ENCODE measurements around the gene GAB2. TPM values are rescaled to one million over a fixed set of nuclear protein-coding genes. Genes with fewer than 3 reads are reported as not detected.

Gene GAB2
- polyA plus RNA-seq, 3 donors, result 2.8 to 39.4 (median 4.4) TPM

DNA sequence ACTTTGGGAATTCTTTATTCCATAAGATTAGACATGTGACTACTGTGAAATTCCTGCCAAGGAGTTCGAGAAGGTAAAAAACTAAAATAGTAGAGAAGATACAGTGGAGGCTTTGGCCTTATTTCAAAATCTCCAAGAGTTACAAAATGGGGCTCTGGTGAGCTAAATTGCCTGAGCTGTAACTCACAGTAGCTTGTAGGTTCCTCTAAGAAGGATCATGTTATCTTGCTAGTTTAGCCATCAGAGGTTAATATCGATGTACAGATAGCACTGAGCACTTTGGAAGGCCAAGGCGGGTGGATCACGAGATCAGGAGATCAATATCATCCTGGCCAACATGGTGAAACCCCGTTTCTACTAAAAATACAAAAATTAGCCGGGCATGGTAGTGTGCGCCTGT, 147.8 kb downstream of the GAB2 start:
- H3K79me2 ChIP-seq (ENCODE audit: insufficient read depth, low read length), result peaks cover 71% of the 10 kb centered on the region
- H3K9ac ChIP-seq (ENCODE audit: insufficient read depth, low read length, poor library complexity, severe bottlenecking), result no peak overlapping the region
- 100% methylated on average over 5 of the region's 7 CpGs for WGBS (ENCODE audit: insufficient coverage)
- no peaks in the 10 kb centered on the region for H3K27me3 ChIP-seq (ENCODE audit: control insufficient read depth in 2 of 2, insufficient read depth in 2 of 2, low read length in 2 of 2)
- H3K4me1 ChIP-seq (ENCODE audit: control insufficient read depth in 1 of 2, insufficient read depth in 2 of 2, low read length in 2 of 2), result peaks cover 3 to 8% of the 10 kb centered on the region in 2 donors
- peaks cover 16 to 18% of the 10 kb centered on the region in 2 donors for H3K9me3 ChIP-seq (replicated peaks in 1 of 2; ENCODE audit: control insufficient read depth in 1 of 2, insufficient read depth in 1 of 2, low read length in 2 of 2)
- Mint-ChIP-seq H3K9me3 (peaks cover 16 to 24% (median 21%) of the 10 kb centered on the region in 7 donors), H3K36me3 (peaks cover 60 to 75% of the 10 kb centered on the region in 2 donors), H3K27me3 (ENCODE audit: low read depth in 3 of 3) (peaks cover 0 to 3% (median 0%) of the 10 kb centered on the region in 3 donors), H3K4me3 (no peak overlapping the region), H3K27ac (peak overlapping the region in 2 of 7 donors; percentile 42 to 82), H3K4me1 (peaks cover 16% of the 10 kb centered on the region)
- no peak for DNase-seq
- H2AFZ ChIP-seq (ENCODE audit: insufficient read depth, low read depth, low read length, poor library complexity, severe bottlenecking), result no peak overlapping the region
- H3K36me3 ChIP-seq (replicated peaks in 1 of 2; ENCODE audit: control insufficient read depth in 1 of 2, insufficient read depth in 2 of 2, low read length in 2 of 2), result peaks cover 15 to 66% of the 10 kb centered on the region in 2 donors
- H3K27ac ChIP-seq (ENCODE audit: low read depth in 1 of 2, low read length in 2 of 2), result peak overlapping the region in 1 of 2 donors; percentile 49
- H4K20me1 ChIP-seq (ENCODE audit: insufficient read depth, low read length), result peaks cover 58% of the 10 kb centered on the region
- TF ChIP-seq, protein P1, sequence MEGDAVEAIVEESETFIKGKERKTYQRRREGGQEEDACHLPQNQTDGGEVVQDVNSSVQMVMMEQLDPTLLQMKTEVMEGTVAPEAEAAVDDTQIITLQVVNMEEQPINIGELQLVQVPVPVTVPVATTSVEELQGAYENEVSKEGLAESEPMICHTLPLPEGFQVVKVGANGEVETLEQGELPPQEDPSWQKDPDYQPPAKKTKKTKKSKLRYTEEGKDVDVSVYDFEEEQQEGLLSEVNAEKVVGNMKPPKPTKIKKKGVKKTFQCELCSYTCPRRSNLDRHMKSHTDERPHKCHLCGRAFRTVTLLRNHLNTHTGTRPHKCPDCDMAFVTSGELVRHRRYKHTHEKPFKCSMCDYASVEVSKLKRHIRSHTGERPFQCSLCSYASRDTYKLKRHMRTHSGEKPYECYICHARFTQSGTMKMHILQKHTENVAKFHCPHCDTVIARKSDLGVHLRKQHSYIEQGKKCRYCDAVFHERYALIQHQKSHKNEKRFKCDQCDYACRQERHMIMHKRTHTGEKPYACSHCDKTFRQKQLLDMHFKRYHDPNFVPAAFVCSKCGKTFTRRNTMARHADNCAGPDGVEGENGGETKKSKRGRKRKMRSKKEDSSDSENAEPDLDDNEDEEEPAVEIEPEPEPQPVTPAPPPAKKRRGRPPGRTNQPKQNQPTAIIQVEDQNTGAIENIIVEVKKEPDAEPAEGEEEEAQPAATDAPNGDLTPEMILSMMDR (IDR thresholded peaks at IDR 0.05), result no peak
- intact Hi-C loops (cut with micrococcal nuclease), result loop anchor here in 1 of 2 donors (5.0 kb wide), 1 partner anchor 43 kb away; no protein-coding TSS in a partner anchor
- H3K4me3 ChIP-seq (replicated peaks in 1 of 3; ENCODE audit: low read depth in 2 of 3, low read length in 3 of 3), result no peak overlapping the region
- H3K4me2 ChIP-seq (replicated peaks; ENCODE audit: extremely low read depth, low read length, poor library complexity, severe bottlenecking), result no peak overlapping the region

DNA sequence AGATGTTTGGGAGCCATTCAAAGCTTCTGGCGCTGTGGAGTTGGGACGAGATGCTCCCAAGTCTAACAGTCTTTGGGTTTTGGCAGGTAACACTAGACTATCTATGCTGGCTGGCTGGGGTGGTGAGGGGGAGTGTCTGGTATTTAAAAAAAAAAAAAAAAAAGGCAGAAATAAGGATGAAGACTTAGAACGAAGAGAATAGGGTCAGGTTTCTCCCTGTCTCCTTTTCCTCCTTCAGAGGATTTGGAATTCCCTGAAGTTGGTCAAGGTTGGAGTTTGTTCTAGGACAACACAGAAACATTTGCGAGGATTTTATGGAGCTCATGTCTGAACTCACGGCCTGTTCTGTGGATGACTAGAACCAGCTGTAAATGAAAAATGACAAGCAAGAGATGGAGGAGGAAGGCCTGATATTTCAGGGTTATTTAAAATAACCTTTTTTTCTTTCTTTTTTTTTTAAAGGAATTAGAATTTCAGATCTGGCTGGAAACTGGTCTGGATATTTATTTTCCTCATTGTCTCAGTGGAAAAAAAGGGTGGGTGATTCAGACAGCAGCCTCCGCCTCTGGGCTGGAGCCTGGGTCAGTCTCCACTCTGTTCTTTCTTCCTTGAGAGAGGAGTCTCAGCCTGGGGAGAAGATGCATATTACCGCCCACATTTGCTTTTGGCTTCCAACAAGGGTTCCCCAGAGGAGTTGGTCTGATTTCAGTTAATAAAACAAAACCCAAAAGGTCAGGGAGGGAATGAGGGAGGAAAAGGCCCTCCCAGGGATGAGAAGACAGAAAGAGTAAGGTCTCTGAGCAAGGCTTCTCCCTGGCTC, 148.8 kb downstream of the GAB2 start:
- TF ChIP-seq, protein P1 (IDR thresholded peaks at IDR 0.05), result no peak
- no peak overlapping the region for H3K4me3 ChIP-seq (replicated peaks in 1 of 3; ENCODE audit: low read depth in 2 of 3, low read length in 3 of 3)
- peaks cover 52 to 71% of the 10 kb centered on the region in 2 donors for H3K36me3 Mint-ChIP-seq
- peak overlapping the region in 4 of 7 donors; percentile 20 to 49 (median 46) for H3K27ac Mint-ChIP-seq
- WGBS (ENCODE audit: insufficient coverage), result 100% methylated on average over 3 of the region's 7 CpGs
- no peak overlapping the region for H2AFZ ChIP-seq (ENCODE audit: insufficient read depth, low read depth, low read length, poor library complexity, severe bottlenecking)
- H3K27me3 Mint-ChIP-seq (ENCODE audit: low read depth in 3 of 3), result peaks cover 0 to 3% (median 0%) of the 10 kb centered on the region in 3 donors
- H4K20me1 ChIP-seq (ENCODE audit: insufficient read depth, low read length), result peaks cover 67% of the 10 kb centered on the region
- no peak overlapping the region for H3K4me2 ChIP-seq (replicated peaks; ENCODE audit: extremely low read depth, low read length, poor library complexity, severe bottlenecking)
- peaks cover 71% of the 10 kb centered on the region for H3K79me2 ChIP-seq (ENCODE audit: insufficient read depth, low read length)
- no peak overlapping the region for H3K4me3 Mint-ChIP-seq
- H3K4me1 Mint-ChIP-seq, result peaks cover 16% of the 10 kb centered on the region
- peaks cover 13% of the 10 kb centered on the region in 2 donors for H3K9me3 ChIP-seq (replicated peaks in 1 of 2; ENCODE audit: control insufficient read depth in 1 of 2, insufficient read depth in 1 of 2, low read length in 2 of 2)
- H3K27me3 ChIP-seq (ENCODE audit: control insufficient read depth in 2 of 2, insufficient read depth in 2 of 2, low read length in 2 of 2), result no peaks in the 10 kb centered on the region
- intact Hi-C loops (cut with micrococcal nuclease), result no loop called here
- H3K9me3 Mint-ChIP-seq, result peaks cover 13 to 19% (median 18%) of the 10 kb centered on the region in 7 donors
- peaks cover 3 to 8% of the 10 kb centered on the region in 2 donors for H3K4me1 ChIP-seq (ENCODE audit: control insufficient read depth in 1 of 2, insufficient read depth in 2 of 2, low read length in 2 of 2)
- H3K36me3 ChIP-seq (replicated peaks in 1 of 2; ENCODE audit: control insufficient read depth in 1 of 2, insufficient read depth in 2 of 2, low read length in 2 of 2), result peaks cover 9 to 56% of the 10 kb centered on the region in 2 donors
- DNase-seq, result no peak
- H3K9ac ChIP-seq (ENCODE audit: insufficient read depth, low read length, poor library complexity, severe bottlenecking), result no peak overlapping the region
- H3K27ac ChIP-seq (ENCODE audit: low read depth in 1 of 2, low read length in 2 of 2), result peak overlapping the region in 1 of 2 donors; percentile 49

Data from CD14-positive monocyte (primary cell).